Body of pancreas (tissue), 4 donors: ENCODE data around the gene TOPORS.

Experiments used
- CTCF ChIP-seq, 7 experiments: fragments of 450-650 bp in 4 of 7; fragments of 200-600 bp in 3 of 7; sonication (generic) in 3 of 7; IDR thresholded peaks; one replicate each; pipeline ENCODE4 v1.5.1; 2016 to 2019; ENCODE audit warnings: antibody characterized with exemption in 7 of 7
- POLR2A ChIP-seq, 3 donors: fragments of 450-650 bp; IDR thresholded peaks; one replicate each; pipeline ENCODE4 v1.6.1; 2016; ENCODE audit warnings: antibody characterized with exemption in 3 of 3, mild to moderate bottlenecking in 2 of 3

- no peak for TF ChIP-seq CTCF (IDR thresholded peaks at IDR 0.05)
- no peak for TF ChIP-seq POLR2A (IDR thresholded peaks at IDR 0.05)
Measured at GRCh38 chr9:32554107-32554506, 1.7 kb upstream of the TOPORS start.
